K562 (cell line): Measurements from ENCODE around the gene SIM2. TPM values are rescaled to one million over a fixed set of nuclear protein-coding genes. Genes with fewer than 3 reads are reported as not detected.
A peak's percentile ranks its signal among the peaks of the same experiment; 100 is the strongest.
"Not testable (repeated sequence)": the region's sequence is repeated elsewhere in the genome, so short reads cannot be mapped to it uniquely, and the experiment has no call there.

ENCODE experiments used
- ATAC-seq: fragments of 200-7000 bp; cut with Tn5 transposase; 3 replicates; pipeline ENCODE4 v1.9.1; 2020; ENCODE audit warnings: moderate library complexity
- BruUV-seq: library from RNA; stranded (reverse); fragments of 400-500 nt; replicated peaks from 2 replicates; lab custom pipeline; 2021; lab: Mats Ljungman, UMichigan
- CTCF ChIA-PET: fragments of 300-600 bp; formaldehyde crosslinking; extraction: SDS; loops from one replicate; lab custom pipeline; 2021; ENCODE audit warnings: low intra/inter-chr PET ratio; lab: Yijun Ruan, JAX
- POLR2A ChIA-PET: fragments of 300-600, 350-650 bp; sonication (Branson Sonifier 250); formaldehyde crosslinking; extraction: SDS; loops from one replicate; lab custom pipeline; 2021; ENCODE audit warnings: antibody characterized with exemption, inconsistent platforms; lab: Yijun Ruan, JAX
- DNase-seq, 4 experiments: peaks; one replicate each; pipeline versions ENCODE4 v3.0.0 to v3.0.0-alpha.2; 2011 to 2018; ENCODE audit warnings: low spot score in 3 of 4, mixed read lengths in 3 of 4; ENCODE audit errors: extremely low read depth in 1 of 4
- FAIRE-seq: peaks from 2 replicates; lab custom pipeline; 2011; peaks lifted over from hg19 to GRCh38; lab: Jason Lieb, UNC
- H2AFZ ChIP-seq: 2 replicates; pipeline ENCODE4 v1.6.0; 2011; ENCODE audit warnings: low read depth, low read length, control low read depth, inconsistent platforms
- H3K27ac ChIP-seq: fragments of 200-600 bp; 3 replicates; pipeline ENCODE4 v1.8.0; 2011; ENCODE audit warnings: low read depth, mild to moderate bottlenecking, control low read depth, inconsistent platforms, low read length, moderate library complexity, mixed read lengths; ENCODE audit errors: extremely low read depth
- H3K27me3 ChIP-seq, 2 experiments: fragments of 300-600 bp in 1 of 2; 2 replicates in 1 of 2; 3 replicates in 1 of 2; pipeline versions ENCODE4 v1.6.0 to v1.8.0; 2011; ENCODE audit warnings: inconsistent platforms in 2 of 2, low read length in 2 of 2, mild to moderate bottlenecking in 1 of 2, mixed read lengths in 1 of 2, moderate library complexity in 1 of 2; ENCODE audit not compliant: control insufficient read depth in 2 of 2, insufficient read depth in 2 of 2
- H3K36me3 ChIP-seq: fragments of 300-600 bp; 3 replicates; pipeline ENCODE4 v1.8.0; 2011; ENCODE audit warnings: mild to moderate bottlenecking, low read length, inconsistent platforms; ENCODE audit not compliant: control insufficient read depth, insufficient read depth
- H3K4me1 ChIP-seq, 2 experiments: fragments of 200-600 bp in 1 of 2; replicated peaks in 1 of 2; 2 replicates in 1 of 2; 3 replicates in 1 of 2; pipeline versions ENCODE4 v1.5.1 to v1.8.0; 2011; ENCODE audit warnings: inconsistent platforms in 2 of 2, low read length in 2 of 2, mild to moderate bottlenecking in 1 of 2, mixed read lengths in 1 of 2, moderate library complexity in 1 of 2; ENCODE audit not compliant: control insufficient read depth in 2 of 2, insufficient read depth in 2 of 2
- H3K4me2 ChIP-seq: 2 replicates; pipeline ENCODE4 v1.6.1; 2011; ENCODE audit warnings: low read length, control low read depth, inconsistent platforms, mixed read lengths; ENCODE audit not compliant: insufficient read depth
- H3K4me3 ChIP-seq: fragments of 200-600 bp; sonication (generic), shearing (Covaris generic); 2 replicates; pipeline ENCODE4 v1.5.1; 2016; ENCODE audit warnings: control low read depth, inconsistent platforms
- H3K79me2 ChIP-seq: fragments of 200-600 bp; 3 replicates; pipeline ENCODE4 v1.8.0; 2011; ENCODE audit warnings: low read length, inconsistent platforms; ENCODE audit not compliant: control insufficient read depth, insufficient read depth
- H3K9ac ChIP-seq, 2 experiments: 2 replicates each; pipeline versions ENCODE4 v1.6.0 to v1.6.1; 2011; ENCODE audit warnings: low read depth in 2 of 2, low read length in 2 of 2, control low read depth in 1 of 2, inconsistent platforms in 1 of 2, mild to moderate bottlenecking in 1 of 2, mixed read lengths in 1 of 2; ENCODE audit not compliant: insufficient read depth in 1 of 2
- H3K9me1 ChIP-seq: one replicate; pipeline ENCODE4 v1.6.0; 2011; ENCODE audit warnings: inconsistent platforms, mild to moderate bottlenecking, low read length, moderate library complexity; ENCODE audit not compliant: control insufficient read depth, insufficient read depth
- H3K9me3 ChIP-seq: replicated peaks from 2 replicates; pipeline ENCODE4 v1.5.1; 2011; ENCODE audit warnings: low read depth, low read length, inconsistent platforms; ENCODE audit not compliant: control insufficient read depth, insufficient read depth
- H4K20me1 ChIP-seq: replicated peaks from 2 replicates; pipeline ENCODE4 v1.6.1; 2011; ENCODE audit warnings: low read length, inconsistent platforms, mixed read lengths; ENCODE audit not compliant: control insufficient read depth, insufficient read depth
- E2F3 ChIP-seq: fragments of 250-450 bp; sonication (Bioruptor Pico); IDR thresholded peaks from 2 replicates; pipeline ENCODE4 v1.4.0; 2020; ENCODE audit warnings: mild to moderate bottlenecking
- FOXA1 ChIP-seq: fragments of 450-650 bp; IDR thresholded peaks from 2 replicates; pipeline ENCODE4 v1.6.1; 2016; ENCODE audit warnings: mild to moderate bottlenecking, borderline replicate concordance
- FOXM1 ChIP-seq, 2 experiments: fragments of 450-650 bp in 1 of 2; sonication (generic) in 1 of 2; formaldehyde crosslinking in 1 of 2; IDR thresholded peaks; 2 replicates each; pipeline versions ENCODE4 v1.6.1 to v1.9.0; 2017 to 2022; ENCODE audit warnings: low read depth in 2 of 2, mild to moderate bottlenecking in 2 of 2, missing genetic modification reagents in 1 of 2, moderate library complexity in 1 of 2
- L3MBTL2 ChIP-seq: fragments of 450-650 bp; IDR thresholded peaks from 2 replicates; pipeline ENCODE4 v1.6.1; 2016; ENCODE audit warnings: mild to moderate bottlenecking, moderate library complexity
- POLR2AphosphoS2 ChIP-seq: IDR thresholded peaks from 2 replicates; pipeline ENCODE4 v1.6.1; 2012; ENCODE audit warnings: low read length, improper control_type of control experiment
- POLR3G ChIP-seq: IDR thresholded peaks from 2 replicates; pipeline ENCODE4 v1.6.1; 2011; ENCODE audit not compliant: insufficient read length, insufficient replicate concordance; ENCODE audit errors: extremely low read depth
- TBP ChIP-seq: optimal IDR thresholded peaks from 2 replicates; pipeline ENCODE3; 2011; ENCODE audit warnings: low read depth, low read length, improper control_type of control experiment
- ZBTB7A ChIP-seq: IDR thresholded peaks from 2 replicates; pipeline ENCODE4 v1.6.1; 2011; ENCODE audit warnings: low read depth, mild to moderate bottlenecking, low read length, moderate library complexity, borderline replicate concordance; ENCODE audit not compliant: control insufficient read depth
- ZNF146 ChIP-seq: IDR thresholded peaks from one replicate; pipeline ENCODE4 v1.6.1; 2018; ENCODE audit warnings: missing compliant biosample characterization; ENCODE audit not compliant: unreplicated experiment
- WGBS: fragments of 100-300 bp; shearing (Covaris generic); methylation state at CpG from one replicate; pipeline ENCODE4 v1.1.6; 2016; ENCODE audit warnings: low coverage, mixed read lengths; ENCODE audit not compliant: insufficient coverage; ENCODE audit errors: missing lambda C conversion rate; 5-methylcytosine and 5-hydroxymethylcytosine counted together
- in situ Hi-C: fragments of 300-500 bp; cut with MboI; formaldehyde crosslinking; loops from 4 replicates; pipeline ENCODE4 v1.15.0; 2018; ENCODE audit warnings: inconsistent platforms, mixed read lengths
- intact Hi-C: fragments of 100-400 bp; cut with micrococcal nuclease; formaldehyde crosslinking; loops from 2 replicates; pipeline ENCODE4 v1.14.2; 2022
- polyA plus RNA-seq, 8 experiments: library from polyadenylated mRNA; depleted of rRNA in 4 of 8; stranded (reverse) in 5 of 8; unstranded in 3 of 8; fragments of >200 nt; fragmentation: Nextera tagmentation in 2 of 8; fragmentation: Illumina TruSeq in 1 of 8; extraction: Ambion mirVana in 2 of 8; extraction: Trizol in 1 of 8; gene quantifications; 2 replicates each; pipeline versions ENCODE4 v1.2.1 to v1.2.3, GENCODE V29; 2011 to 2014; ENCODE audit warnings: inconsistent platforms in 1 of 8, missing spikeins in 1 of 8
- total RNA-seq, 7 experiments: library from RNA; depleted of rRNA in 6 of 7; stranded (reverse); fragments of >200 nt in 6 of 7; fragmentation: Illumina TruSeq in 2 of 7; extraction: Trizol in 2 of 7; gene quantifications; 2 replicates each; pipeline versions ENCODE4 v1.2.1 to v1.2.3, GENCODE V29; 2011 to 2021; ENCODE audit warnings: low replicate concordance in 1 of 7
- TF ChIP-seq, protein P1 (sequence below): sonication (generic); formaldehyde crosslinking; IDR thresholded peaks from 2 replicates; pipeline ENCODE4 v1.5.0; 2020; ENCODE audit warnings: missing genetic modification reagents

SIM2 gene
- total and polyA plus RNA-seq, 9 of the 15 experiments (the other 6 are each of a cell fraction or from before 2014, with no cell fraction given) = 0.07 to 0.11 (median 0.08) TPM; not detected in 6

DNA sequence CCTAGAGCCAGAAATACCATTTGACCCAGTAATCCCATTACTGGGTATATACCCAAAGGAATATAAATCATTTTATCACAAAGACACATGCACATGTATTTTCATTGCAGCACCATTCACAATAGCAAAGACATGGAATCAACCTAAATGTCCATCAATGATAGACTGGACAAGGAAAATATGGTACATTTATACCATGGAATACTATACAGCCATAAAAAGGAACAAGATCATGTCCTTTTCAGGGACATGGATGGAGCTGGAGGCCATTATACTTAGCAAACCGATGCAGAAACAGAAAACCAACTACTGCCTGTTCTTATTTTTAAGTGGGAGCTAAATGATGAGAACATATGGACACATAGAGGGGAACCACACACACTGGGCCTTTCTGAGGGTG lies 41.6 kb upstream of the SIM2 start:
- POLR2A ChIA-PET = interaction anchor here (0.6 kb wide), 1 partner anchor 1834 kb away, joined by 3 read pairs; no protein-coding TSS in a partner anchor
- H3K9me1 ChIP-seq, ATAC-seq, in situ Hi-C loops, FAIRE-seq, H3K4me1 ChIP-seq, H2AFZ ChIP-seq, H3K4me3 ChIP-seq, H3K9ac ChIP-seq, H4K20me1 ChIP-seq, H3K9me3 ChIP-seq, DNase-seq, H3K4me2 ChIP-seq, BruUV-seq, H3K79me2 ChIP-seq, H3K36me3 ChIP-seq, H3K27ac ChIP-seq, CTCF ChIA-PET, intact Hi-C loops: not testable (repeated sequence)
- peaks cover 44 to 50% of the 10 kb centered on the region in 2 experiments for H3K27me3 ChIP-seq
- peak; percentile 74 for TF ChIP-seq ZNF146 (CRISPR knock-in tag)
- WGBS = 0% methylated on average over 1 of the region's 1 CpG

GRCh38 chr21:36657999-36658398 lies 40.9 kb upstream of the SIM2 start:
- no peak overlapping the region for H3K4me3 ChIP-seq
- H3K79me2 ChIP-seq = no peaks in the 10 kb centered on the region
- no peaks in the 10 kb centered on the region for H3K36me3 ChIP-seq
- CTCF ChIA-PET = no interaction called here
- no TSS peak for BruUV-seq
- no peak overlapping the region for H2AFZ ChIP-seq
- H3K27me3 ChIP-seq = peaks cover 37 to 52% of the 10 kb centered on the region in 2 experiments
- FAIRE-seq = no peak
- in situ Hi-C loops = no loop called here
- intact Hi-C loops = no loop called here
- peaks cover 6% of the 10 kb centered on the region; the same call in 1 of the 2 replicates for H4K20me1 ChIP-seq
- no peak for DNase-seq
- WGBS = 0% methylated on average over 4 of the region's 4 CpGs
- H3K4me1 ChIP-seq = no peaks in the 10 kb centered on the region
- no peak overlapping the region for H3K4me2 ChIP-seq
- POLR2A ChIA-PET = interaction anchor here (0.6 kb wide), 3 partner anchors 17 to 60 kb away, joined by 3 read pairs; no protein-coding TSS in a partner anchor
- H3K9me3 ChIP-seq = no peaks in the 10 kb centered on the region
- no peak for ATAC-seq
- no peak overlapping the region for H3K27ac ChIP-seq
- TF ChIP-seq, protein P1, sequence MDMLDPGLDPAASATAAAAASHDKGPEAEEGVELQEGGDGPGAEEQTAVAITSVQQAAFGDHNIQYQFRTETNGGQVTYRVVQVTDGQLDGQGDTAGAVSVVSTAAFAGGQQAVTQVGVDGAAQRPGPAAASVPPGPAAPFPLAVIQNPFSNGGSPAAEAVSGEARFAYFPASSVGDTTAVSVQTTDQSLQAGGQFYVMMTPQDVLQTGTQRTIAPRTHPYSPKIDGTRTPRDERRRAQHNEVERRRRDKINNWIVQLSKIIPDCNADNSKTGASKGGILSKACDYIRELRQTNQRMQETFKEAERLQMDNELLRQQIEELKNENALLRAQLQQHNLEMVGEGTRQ = no peak
- TF ChIP-seq POLR3G (no peak), L3MBTL2 (no peak), ZBTB7A (no peak), POLR2AphosphoS2 (no peak), TBP (no peak), FOXA1 (no peak), FOXM1 (IDR thresholded peaks at IDR 0.05; ENCODE audit: low read depth) (no peak), FOXM1 (CRISPR knock-in tag; IDR thresholded peaks at IDR 0.05; ENCODE audit: low read depth) (no peak), E2F3 (CRISPR knock-in tag) (no peak)
- TF ChIP-seq, all 486 proteins: peak for 0
- Histone ChIP-seq H3K9me1 (no peaks in the 10 kb centered on the region), H3K9ac (no peak overlapping the region)
